Stimulated activated CD8-positive, alpha-beta memory T cell treated with anti-CD3 and anti-CD28 coated beads, Interleukin-12 subunit alpha, Interleukin-12 subunit beta, amount 100 ng/mL, for 4 hours (primary cell): ENCODE data around the gene PPP2R2B.
"Not testable (repeated sequence)": the region's sequence is repeated elsewhere in the genome, so short reads cannot be mapped to it uniquely, and the experiment has no call there.

ENCODE experiments used
- DNase-seq: peaks from one replicate; pipeline ENCODE4 v3.0.0-alpha.2; 2020; ENCODE audit warnings: low read depth

PPP2R2B gene

GRCh38 chr5:146646441-146646840, 232.1 kb downstream of the PPP2R2B start:
- DNase-seq = no peak

- no peak for DNase-seq
Measured at GRCh38 chr5:146645342-146645741, 233.2 kb downstream of the PPP2R2B start.

GRCh38 chr5:146644831-146645230, 233.7 kb downstream of the PPP2R2B start:
- DNase-seq = no peak

GRCh38 chr5:146643776-146644175, 234.8 kb downstream of the PPP2R2B start:
- no peak for DNase-seq

- no peak for DNase-seq
Measured at GRCh38 chr5:146642410-146642809, 236.1 kb downstream of the PPP2R2B start.

- DNase-seq = no peak
Measured at GRCh38 chr5:146641941-146642340, 236.6 kb downstream of the PPP2R2B start.

GRCh38 chr5:146640285-146640896, 238.2 kb downstream of the PPP2R2B start:
- no peak for DNase-seq

GRCh38 chr5:146635443-146635842, 243.1 kb downstream of the PPP2R2B start:
- no peak for DNase-seq

- no peak for DNase-seq
Measured at GRCh38 chr5:146633323-146633764, 245.2 kb downstream of the PPP2R2B start.

GRCh38 chr5:146632620-146633322, 245.8 kb downstream of the PPP2R2B start:
- no peak for DNase-seq

DNA sequence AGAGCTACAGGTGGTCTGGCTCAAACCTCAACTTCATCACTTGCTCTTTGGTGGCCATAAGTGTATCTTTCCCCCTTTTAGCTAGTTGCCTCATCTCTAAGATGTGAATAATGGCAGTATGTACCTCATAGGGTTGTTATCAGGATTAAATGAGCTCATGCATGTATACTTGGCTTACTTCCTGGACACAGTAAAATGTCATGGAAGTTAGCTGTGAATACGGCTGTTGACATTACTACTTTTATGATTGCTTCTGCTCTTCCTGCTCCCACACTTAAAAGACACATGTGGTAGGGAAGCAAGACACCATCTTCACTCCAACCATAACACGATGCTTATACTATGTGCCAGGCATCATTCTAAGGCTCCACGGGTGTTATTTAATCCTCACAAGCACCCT, 248.1 kb downstream of the PPP2R2B start:
- no peak for DNase-seq

GRCh38 chr5:146628950-146629349, 249.6 kb downstream of the PPP2R2B start:
- DNase-seq = no peak

- no peak for DNase-seq
Measured at GRCh38 chr5:146626936-146627335, 251.6 kb downstream of the PPP2R2B start.

DNA sequence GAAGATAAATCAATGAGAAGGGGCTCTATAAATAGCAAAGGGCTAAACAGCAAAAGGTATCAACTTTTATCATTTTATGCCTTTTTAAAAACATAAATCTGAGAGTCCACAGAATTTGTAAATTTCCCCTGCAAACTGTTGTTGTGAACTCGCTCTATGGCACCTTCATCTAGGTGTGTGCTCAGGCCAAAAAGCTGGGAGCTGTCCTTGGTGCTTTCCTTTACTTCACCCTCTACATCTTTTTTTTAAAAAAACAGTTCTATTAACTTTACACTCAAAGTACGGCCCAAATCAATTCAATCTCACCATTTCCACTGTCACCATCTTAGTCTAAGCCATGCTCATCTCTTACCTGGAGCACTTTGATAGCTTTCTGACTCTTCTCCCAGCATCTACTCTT, 254.4 kb downstream of the PPP2R2B start:
- no peak for DNase-seq

- no peak for DNase-seq
Measured at GRCh38 chr5:146623666-146624065, 254.9 kb downstream of the PPP2R2B start.

GRCh38 chr5:146623009-146623408, 255.5 kb downstream of the PPP2R2B start:
- no peak for DNase-seq

- no peak for DNase-seq
Measured at GRCh38 chr5:146622391-146622790, 256.2 kb downstream of the PPP2R2B start.

DNA sequence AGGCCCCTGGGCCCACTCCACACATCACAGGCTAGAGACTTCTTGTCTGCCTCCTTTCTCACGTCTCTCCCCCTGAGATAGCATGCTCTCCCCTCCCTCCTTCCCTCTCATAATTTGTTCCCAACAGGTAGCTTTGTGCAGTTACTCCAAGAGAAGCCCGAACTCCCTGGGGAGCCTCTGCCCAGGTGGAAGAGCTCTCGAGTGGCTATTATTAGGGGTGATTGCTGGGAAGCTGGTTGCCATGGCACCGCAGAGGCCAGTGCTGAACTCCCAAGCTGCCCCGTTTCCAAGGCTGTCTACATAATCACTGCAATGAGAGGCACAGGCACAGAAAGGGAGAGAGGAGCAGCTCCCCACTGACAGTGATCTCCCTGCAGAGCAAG, 257.9 kb downstream of the PPP2R2B start:
- no peak for DNase-seq

GRCh38 chr5:146620031-146620668, 258.4 kb downstream of the PPP2R2B start:
- DNase-seq = no peak

- DNase-seq = no peak
Measured at GRCh38 chr5:146618434-146618833, 260.1 kb downstream of the PPP2R2B start.

- DNase-seq = not testable (repeated sequence)
Measured at GRCh38 chr5:146609731-146610130, 268.8 kb downstream of the PPP2R2B start.

DNA sequence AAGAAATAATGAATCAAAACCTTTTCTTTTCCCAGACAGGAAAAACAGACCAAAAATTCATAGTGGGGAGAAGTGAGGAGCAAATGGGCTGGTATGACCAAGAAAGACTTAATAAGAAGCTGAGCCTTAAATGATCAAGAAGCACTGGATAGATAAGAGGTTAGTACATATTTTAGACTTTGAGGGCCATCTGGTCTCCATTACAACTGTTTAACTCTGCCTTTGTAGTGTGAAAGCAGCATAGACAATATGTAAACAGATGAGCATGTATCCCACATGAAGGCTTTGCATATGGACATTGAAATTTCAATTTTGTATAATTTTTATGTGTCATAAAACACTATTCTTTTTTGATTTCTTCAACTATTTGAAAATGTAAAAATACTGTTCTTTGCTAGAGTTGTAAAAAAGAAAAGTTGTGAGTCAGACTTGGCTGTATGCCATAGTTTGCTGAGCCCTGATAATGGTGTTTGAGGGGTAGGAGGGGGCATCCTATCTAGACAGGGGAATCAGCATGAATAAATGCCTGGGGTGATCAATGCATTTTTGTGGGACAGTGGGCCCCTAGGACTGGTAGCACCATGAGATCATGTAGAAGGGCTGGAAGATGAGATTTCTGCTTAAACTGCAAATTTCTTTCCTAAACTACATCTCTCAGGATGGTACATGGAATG, 270.8 kb downstream of the PPP2R2B start:
- DNase-seq = no peak

GRCh38 chr5:146606893-146607292, 271.7 kb downstream of the PPP2R2B start:
- no peak for DNase-seq
